ENCODE results near the gene DIAPH2. TPM values are rescaled to one million over a fixed set of nuclear protein-coding genes. Genes with fewer than 3 reads are reported as not detected.

DIAPH2 gene
- total RNA-seq, 1 experiment from 2014 or later: 15.9 TPM

DNA sequence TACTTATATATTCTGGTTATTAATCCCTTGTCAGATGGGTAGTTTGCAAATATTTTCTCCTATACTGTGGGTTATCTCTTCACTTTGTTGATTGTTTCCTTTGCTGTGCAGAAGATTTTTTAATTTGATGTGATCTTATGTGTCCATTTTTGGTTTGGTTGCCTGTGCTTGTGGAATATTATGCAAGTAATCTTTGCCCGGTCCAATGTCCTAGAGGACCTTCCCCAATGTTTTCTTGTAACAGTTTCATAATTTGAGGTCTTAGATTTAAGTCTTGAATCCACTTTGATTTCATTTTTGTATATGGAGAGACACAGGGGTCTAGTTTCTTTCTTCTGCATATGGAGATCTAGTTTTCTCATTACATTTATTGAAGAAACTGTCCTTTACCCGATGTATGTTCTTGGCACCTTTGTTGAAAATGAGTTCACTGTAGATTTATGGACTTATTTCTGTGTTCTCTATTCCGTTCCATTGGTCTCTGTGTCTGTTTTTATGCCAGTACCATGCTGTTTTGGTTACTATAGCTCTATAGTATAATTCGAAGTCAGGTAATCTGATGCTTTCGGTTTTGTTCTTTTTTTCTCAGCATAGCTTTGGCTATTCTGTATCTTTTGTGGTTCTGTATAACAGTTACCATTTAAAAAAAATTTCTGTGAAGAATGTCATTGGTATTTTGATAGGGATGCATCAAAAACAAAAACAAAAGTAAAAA, 34.7 kb downstream of the DIAPH2 start:
- Mint-ChIP-seq H3K4me3 (no peak overlapping the region), H3K36me3 (peaks cover 9% of the 10 kb centered on the region), H3K27me3 (ENCODE audit: low read depth) (no peaks in the 10 kb centered on the region), H3K27ac (no peak overlapping the region), H3K9me3 (peaks cover 13% of the 10 kb centered on the region), H3K4me1 (peaks cover 8% of the 10 kb centered on the region)
- POLR2A ChIA-PET: no interaction called here
- DNase-seq (ENCODE audit: low spot score) (no peak), ATAC-seq (no peak)
- TF ChIP-seq, protein P1, sequence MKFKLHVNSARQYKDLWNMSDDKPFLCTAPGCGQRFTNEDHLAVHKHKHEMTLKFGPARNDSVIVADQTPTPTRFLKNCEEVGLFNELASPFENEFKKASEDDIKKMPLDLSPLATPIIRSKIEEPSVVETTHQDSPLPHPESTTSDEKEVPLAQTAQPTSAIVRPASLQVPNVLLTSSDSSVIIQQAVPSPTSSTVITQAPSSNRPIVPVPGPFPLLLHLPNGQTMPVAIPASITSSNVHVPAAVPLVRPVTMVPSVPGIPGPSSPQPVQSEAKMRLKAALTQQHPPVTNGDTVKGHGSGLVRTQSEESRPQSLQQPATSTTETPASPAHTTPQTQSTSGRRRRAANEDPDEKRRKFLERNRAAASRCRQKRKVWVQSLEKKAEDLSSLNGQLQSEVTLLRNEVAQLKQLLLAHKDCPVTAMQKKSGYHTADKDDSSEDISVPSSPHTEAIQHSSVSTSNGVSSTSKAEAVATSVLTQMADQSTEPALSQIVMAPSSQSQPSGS (CRISPR knock-in tag; IDR thresholded peaks at IDR 0.05; ENCODE audit: borderline replicate concordance, low read depth): no peak
- TF ChIP-seq, protein P2, sequence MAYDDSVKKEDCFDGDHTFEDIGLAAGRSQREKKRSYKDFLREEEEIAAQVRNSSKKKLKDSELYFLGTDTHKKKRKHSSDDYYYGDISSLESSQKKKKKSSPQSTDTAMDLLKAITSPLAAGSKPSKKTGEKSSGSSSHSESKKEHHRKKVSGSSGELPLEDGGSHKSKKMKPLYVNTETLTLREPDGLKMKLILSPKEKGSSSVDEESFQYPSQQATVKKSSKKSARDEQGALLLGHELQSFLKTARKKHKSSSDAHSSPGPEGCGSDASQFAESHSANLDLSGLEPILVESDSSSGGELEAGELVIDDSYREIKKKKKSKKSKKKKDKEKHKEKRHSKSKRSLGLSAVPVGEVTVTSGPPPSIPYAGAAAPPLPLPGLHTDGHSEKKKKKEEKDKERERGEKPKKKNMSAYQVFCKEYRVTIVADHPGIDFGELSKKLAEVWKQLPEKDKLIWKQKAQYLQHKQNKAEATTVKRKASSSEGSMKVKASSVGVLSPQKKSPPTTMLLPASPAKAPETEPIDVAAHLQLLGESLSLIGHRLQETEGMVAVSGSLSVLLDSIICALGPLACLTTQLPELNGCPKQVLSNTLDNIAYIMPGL (CRISPR knock-in tag; IDR thresholded peaks at IDR 0.05): no peak
- TF ChIP-seq, protein P3, sequence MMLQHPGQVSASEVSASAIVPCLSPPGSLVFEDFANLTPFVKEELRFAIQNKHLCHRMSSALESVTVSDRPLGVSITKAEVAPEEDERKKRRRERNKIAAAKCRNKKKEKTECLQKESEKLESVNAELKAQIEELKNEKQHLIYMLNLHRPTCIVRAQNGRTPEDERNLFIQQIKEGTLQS (CRISPR knock-in tag; conservative IDR thresholded peaks at IDR 0.05): no peak
- TF ChIP-seq ZNF138 (CRISPR knock-in tag; conservative IDR thresholded peaks at IDR 0.05) (no peak), PRRX2 (CRISPR knock-in tag; IDR thresholded peaks at IDR 0.05) (no peak), NFATC4 (CRISPR knock-in tag; IDR thresholded peaks at IDR 0.05) (no peak), ZNF219 (CRISPR knock-in tag; IDR thresholded peaks at IDR 0.05; ENCODE audit: borderline replicate concordance) (no peak), ZNF232 (CRISPR knock-in tag; IDR thresholded peaks at IDR 0.05) (no peak)
- TF ChIP-seq, protein P4, sequence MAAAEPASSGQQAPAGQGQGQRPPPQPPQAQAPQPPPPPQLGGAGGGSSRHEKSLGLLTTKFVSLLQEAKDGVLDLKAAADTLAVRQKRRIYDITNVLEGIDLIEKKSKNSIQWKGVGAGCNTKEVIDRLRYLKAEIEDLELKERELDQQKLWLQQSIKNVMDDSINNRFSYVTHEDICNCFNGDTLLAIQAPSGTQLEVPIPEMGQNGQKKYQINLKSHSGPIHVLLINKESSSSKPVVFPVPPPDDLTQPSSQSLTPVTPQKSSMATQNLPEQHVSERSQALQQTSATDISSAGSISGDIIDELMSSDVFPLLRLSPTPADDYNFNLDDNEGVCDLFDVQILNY (CRISPR knock-in tag; IDR thresholded peaks at IDR 0.05): no peak
- TF ChIP-seq, protein P5, sequence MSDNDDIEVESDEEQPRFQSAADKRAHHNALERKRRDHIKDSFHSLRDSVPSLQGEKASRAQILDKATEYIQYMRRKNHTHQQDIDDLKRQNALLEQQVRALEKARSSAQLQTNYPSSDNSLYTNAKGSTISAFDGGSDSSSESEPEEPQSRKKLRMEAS (CRISPR knock-in tag; IDR thresholded peaks at IDR 0.05): no peak
- TF ChIP-seq, protein P6, sequence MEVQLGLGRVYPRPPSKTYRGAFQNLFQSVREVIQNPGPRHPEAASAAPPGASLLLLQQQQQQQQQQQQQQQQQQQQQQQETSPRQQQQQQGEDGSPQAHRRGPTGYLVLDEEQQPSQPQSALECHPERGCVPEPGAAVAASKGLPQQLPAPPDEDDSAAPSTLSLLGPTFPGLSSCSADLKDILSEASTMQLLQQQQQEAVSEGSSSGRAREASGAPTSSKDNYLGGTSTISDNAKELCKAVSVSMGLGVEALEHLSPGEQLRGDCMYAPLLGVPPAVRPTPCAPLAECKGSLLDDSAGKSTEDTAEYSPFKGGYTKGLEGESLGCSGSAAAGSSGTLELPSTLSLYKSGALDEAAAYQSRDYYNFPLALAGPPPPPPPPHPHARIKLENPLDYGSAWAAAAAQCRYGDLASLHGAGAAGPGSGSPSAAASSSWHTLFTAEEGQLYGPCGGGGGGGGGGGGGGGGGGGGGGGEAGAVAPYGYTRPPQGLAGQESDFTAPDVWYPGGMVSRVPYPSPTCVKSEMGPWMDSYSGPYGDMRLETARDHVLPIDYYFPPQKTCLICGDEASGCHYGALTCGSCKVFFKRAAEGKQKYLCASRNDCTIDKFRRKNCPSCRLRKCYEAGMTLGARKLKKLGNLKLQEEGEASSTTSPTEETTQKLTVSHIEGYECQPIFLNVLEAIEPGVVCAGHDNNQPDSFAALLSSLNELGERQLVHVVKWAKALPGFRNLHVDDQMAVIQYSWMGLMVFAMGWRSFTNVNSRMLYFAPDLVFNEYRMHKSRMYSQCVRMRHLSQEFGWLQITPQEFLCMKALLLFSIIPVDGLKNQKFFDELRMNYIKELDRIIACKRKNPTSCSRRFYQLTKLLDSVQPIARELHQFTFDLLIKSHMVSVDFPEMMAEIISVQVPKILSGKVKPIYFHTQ (CRISPR knock-in tag; IDR thresholded peaks at IDR 0.05): no peak
- CTCF ChIA-PET: no interaction called here

DNA sequence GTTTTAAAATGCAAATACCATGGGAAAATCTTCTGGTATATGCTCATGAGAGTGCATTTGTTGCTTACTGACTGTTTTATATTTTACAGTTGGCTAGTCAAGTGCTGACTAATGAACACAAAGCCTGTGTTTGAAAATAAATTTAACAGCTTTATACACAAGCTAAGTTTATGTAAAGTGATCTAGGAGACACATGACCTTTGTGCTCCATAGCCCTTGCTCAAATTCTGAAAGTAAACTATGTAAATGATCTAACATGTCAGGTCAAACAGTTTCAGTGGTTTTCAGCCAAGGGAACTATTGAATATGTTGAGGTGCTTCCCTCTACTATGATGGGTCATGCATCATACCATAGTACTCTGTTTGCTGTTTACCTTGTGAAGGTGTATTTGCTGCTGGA, 36.7 kb downstream of the DIAPH2 start:
- Mint-ChIP-seq H3K27ac (no peak overlapping the region), H3K4me1 (peaks cover 6% of the 10 kb centered on the region), H3K27me3 (ENCODE audit: low read depth) (peaks cover 3% of the 10 kb centered on the region; the same call in 1 of the 2 replicates), H3K36me3 (peaks cover 9% of the 10 kb centered on the region), H3K9me3 (peaks cover 13% of the 10 kb centered on the region), H3K4me3 (no peak overlapping the region)
- ATAC-seq: no peak
- no peak for DNase-seq (ENCODE audit: low spot score)
- POLR2A ChIA-PET: no interaction called here
- TF ChIP-seq ZNF232 (CRISPR knock-in tag; IDR thresholded peaks at IDR 0.05) (no peak), TEAD4 (CRISPR knock-in tag; IDR thresholded peaks at IDR 0.05) (no peak), KAT7 (CRISPR knock-in tag; IDR thresholded peaks at IDR 0.05; ENCODE audit: borderline replicate concordance) (no peak), ELF4 (CRISPR knock-in tag; IDR thresholded peaks at IDR 0.05; ENCODE audit: low read depth) (no peak), CREM (CRISPR knock-in tag; IDR thresholded peaks at IDR 0.05) (no peak), NR2C2 (CRISPR knock-in tag; IDR thresholded peaks at IDR 0.05) (no peak)
- TF ChIP-seq, protein P1 (CRISPR knock-in tag; IDR thresholded peaks at IDR 0.05; ENCODE audit: borderline replicate concordance, low read depth): no peak
- CTCF ChIA-PET: no interaction called here
